ENCODE measurements around the gene ZCCHC2.

Gene ZCCHC2

GRCh38 chr18:62512532-62512931 is 10.3 kb upstream of the ZCCHC2 start:
- DNase-seq, result no peak

GRCh38 chr18:62512996-62513395 is 9.8 kb upstream of the ZCCHC2 start:
- DNase-seq, result no peak

- DNase-seq, result no peak
Observed at GRCh38 chr18:62514570-62514969, 8.3 kb upstream of the ZCCHC2 start.

GRCh38 chr18:62516242-62516641 is 6.6 kb upstream of the ZCCHC2 start:
- DNase-seq, result no peak

GRCh38 chr18:62518460-62519375 is 4.1 kb upstream of the ZCCHC2 start:
- DNase-seq, result peak; percentile 66

GRCh38 chr18:62519684-62520083 is 3.1 kb upstream of the ZCCHC2 start:
- DNase-seq, result no peak

- no peak for DNase-seq
Observed at GRCh38 chr18:62521082-62521481, 1.7 kb upstream of the ZCCHC2 start.

- DNase-seq, result no peak
Observed at GRCh38 chr18:62521593-62521992, 1.2 kb upstream of the ZCCHC2 start.

- no peak for DNase-seq
Observed at GRCh38 chr18:62522178-62522503, 684 bp upstream of the ZCCHC2 start.

GRCh38 chr18:62523255-62523588 is 397 bp downstream of the ZCCHC2 start:
- DNase-seq, result no peak

GRCh38 chr18:62523631-62524439 is 1.0 kb downstream of the ZCCHC2 start:
- peak; percentile 41 for DNase-seq

GRCh38 chr18:62524440-62525200 is 1.8 kb downstream of the ZCCHC2 start:
- DNase-seq, result peak; percentile 19

- no peak for DNase-seq
Observed at GRCh38 chr18:62525608-62526007, 2.8 kb downstream of the ZCCHC2 start.

- DNase-seq, result peak; percentile 70
Observed at GRCh38 chr18:62526098-62527025, 3.5 kb downstream of the ZCCHC2 start.

GRCh38 chr18:62529597-62529996 is 6.8 kb downstream of the ZCCHC2 start:
- DNase-seq, result no peak

GRCh38 chr18:62531078-62531477 is 8.3 kb downstream of the ZCCHC2 start:
- DNase-seq, result no peak

- no peak for DNase-seq
Observed at GRCh38 chr18:62531931-62532330, 9.1 kb downstream of the ZCCHC2 start.

- DNase-seq, result no peak
Observed at GRCh38 chr18:62536005-62536404, 13.2 kb downstream of the ZCCHC2 start.

GRCh38 chr18:62537042-62537894 is 14.4 kb downstream of the ZCCHC2 start:
- no peak for DNase-seq

GRCh38 chr18:62537946-62538345 is 15.1 kb downstream of the ZCCHC2 start:
- DNase-seq, result no peak

GRCh38 chr18:62538881-62539280 is 16.1 kb downstream of the ZCCHC2 start:
- no peak for DNase-seq

All from fibroblast of skin of scalp (primary cell).